ENCODE results near the gene NLGN1.
"Not testable (repeated sequence)": the region's sequence is repeated elsewhere in the genome, so short reads cannot be mapped to it uniquely, and the experiment has no call there.

The NLGN1 gene

GRCh38 chr3:174202116-174202515, 804.6 kb downstream of the NLGN1 start:
- H3K4me3 ChIP-seq (ENCODE audit: low read depth, low read length), result no peak overlapping the region

DNA sequence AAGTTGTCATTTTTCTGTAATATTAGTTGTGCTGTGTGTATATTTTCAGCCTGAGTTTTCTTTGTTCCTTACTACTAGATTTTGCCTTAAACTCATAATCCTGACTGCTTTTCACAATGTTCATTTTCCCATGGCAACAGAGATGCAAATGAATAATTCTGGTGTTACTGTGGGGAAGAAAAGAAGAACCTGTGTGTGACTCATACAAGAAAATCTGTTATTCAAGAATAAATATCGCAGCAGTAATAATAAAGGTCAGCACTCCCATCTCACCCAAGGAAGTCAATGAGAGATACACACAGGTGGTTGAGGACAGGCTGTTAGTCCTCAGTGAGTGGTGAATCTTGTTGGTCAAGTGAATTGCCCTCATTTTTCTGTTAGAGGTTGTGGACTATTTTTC, 805.0 kb downstream of the NLGN1 start:
- no peak overlapping the region for H3K4me3 ChIP-seq (ENCODE audit: low read depth, low read length)

- H3K4me3 ChIP-seq (ENCODE audit: low read depth, low read length), result no peak overlapping the region
Measured at GRCh38 chr3:174204765-174205164, 807.2 kb downstream of the NLGN1 start.

- H3K4me3 ChIP-seq (ENCODE audit: low read depth, low read length), result no peak overlapping the region
Measured at GRCh38 chr3:174206607-174207192, 809.2 kb downstream of the NLGN1 start.

DNA sequence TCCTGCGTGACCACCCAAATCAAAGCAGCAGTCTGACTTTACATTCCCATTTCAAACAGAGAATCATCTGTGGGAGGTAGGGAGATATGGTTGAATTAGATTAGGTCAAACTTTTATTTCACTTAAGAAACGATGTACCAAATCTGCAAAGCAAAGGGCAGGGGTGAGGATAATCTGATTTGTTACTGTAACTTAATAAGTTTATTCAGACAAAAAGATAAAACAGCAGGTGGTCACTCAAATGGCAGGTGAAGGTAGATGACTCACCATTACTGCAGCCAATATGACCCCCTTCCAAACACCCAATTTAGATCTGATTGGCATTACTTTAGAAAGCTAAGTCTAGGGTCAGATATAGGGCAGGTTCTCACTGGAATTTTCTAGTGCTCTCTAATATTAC, 810.6 kb downstream of the NLGN1 start:
- H3K4me3 ChIP-seq (ENCODE audit: low read depth, low read length), result no peak overlapping the region

DNA sequence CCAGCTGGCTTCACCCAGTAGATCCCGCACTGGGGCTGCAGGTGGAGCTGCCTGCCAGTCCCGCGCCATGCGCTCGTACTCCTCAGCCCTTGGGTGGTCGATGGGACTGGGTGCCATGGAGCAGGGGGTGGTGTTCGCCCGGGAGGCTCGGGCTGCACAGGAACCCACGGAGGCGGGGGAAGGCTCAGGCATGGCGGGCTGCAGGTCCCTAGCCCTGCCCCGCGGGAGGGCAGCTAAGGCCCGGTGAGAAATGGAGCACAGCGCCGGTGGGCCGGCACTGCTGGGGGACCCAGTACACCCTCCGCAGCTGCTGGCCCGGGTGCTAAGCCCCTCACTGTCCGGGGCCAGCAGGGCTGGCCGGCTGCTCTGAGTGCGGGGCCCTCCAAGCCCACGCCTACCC, 814.4 kb downstream of the NLGN1 start:
- not testable (repeated sequence) for H3K4me3 ChIP-seq (ENCODE audit: low read depth, low read length)

DNA sequence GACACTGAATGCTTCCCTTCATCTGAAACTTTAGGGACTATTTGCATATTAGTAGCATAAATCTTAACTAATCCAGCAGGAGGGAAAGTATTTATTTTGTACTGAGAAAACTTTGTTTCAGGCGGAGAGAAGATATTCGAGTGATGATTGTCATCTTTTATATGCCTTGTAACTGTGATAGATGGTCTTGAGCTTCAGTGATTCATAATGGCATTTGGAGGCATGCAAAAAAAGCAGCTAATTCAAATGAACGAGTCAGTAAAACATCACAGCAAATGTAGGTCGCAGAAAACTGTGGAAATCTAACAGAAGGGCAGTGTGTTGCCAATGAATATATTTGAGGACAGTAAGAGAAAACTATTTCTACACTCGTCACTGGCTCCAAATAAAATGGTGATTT, 817.9 kb downstream of the NLGN1 start:
- H3K4me3 ChIP-seq (ENCODE audit: low read depth, low read length), result no peak overlapping the region

DNA sequence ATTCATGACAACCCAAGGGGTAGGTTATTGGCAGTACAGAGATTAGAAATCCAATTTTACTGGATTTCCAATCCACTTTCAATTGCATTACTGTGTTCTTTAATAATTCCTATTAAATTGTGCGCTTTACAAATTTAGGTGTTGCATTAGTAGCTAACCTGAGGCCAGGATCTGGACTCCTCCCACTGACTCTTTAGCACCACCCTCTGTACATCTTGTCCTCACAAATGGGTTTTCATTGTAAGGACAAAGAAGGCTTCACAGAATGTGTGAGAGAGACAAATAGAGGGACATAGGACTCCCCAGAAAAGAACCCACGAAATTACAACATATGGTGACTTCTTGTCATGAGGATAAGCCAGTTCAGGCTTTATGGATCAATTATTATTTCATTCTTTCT, 818.5 kb downstream of the NLGN1 start:
- no peak overlapping the region for H3K4me3 ChIP-seq (ENCODE audit: low read depth, low read length)

GRCh38 chr3:174216946-174217718, 819.6 kb downstream of the NLGN1 start:
- no peak overlapping the region for H3K4me3 ChIP-seq (ENCODE audit: low read depth, low read length)

DNA sequence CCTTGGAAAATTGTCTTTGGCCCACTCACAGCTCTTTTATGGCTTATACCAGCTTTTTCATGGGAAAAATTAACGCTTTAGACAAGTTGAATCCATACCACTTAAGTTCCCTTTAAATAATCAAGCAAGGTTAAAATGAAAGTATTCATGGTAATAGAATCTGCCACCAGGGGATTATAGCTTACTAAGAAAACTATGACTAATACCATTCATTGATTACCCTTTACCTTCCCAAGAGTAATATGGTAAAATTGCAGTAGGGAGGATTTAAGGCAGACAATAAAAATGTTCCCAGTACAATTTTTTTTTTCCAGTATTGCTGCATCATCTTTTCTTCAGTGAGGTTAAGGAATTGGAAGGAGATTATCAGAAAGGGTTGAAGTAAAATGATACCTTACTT, 820.5 kb downstream of the NLGN1 start:
- no peak overlapping the region for H3K4me3 ChIP-seq (ENCODE audit: low read depth, low read length)

DNA sequence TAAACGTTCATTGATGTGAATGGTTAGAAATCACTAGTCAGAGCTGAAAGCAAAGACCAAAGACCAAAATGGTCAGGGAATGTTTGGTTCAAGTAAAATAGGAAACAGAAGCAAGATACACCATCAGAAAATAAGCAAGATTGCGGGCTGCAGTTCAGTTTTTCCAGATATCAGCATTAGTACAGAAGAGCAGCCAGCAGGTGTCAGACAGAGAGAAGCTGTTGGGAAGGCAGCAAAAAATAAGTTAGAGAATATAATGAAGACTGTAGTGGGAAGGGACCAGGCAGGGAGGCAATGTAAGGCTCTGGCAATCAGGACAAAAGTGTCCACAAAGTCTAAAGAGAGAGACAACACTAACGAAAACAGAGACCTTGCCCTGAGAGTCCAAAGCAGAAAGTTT, 822.2 kb downstream of the NLGN1 start:
- no peak overlapping the region for H3K4me3 ChIP-seq (ENCODE audit: low read depth, low read length)

DNA sequence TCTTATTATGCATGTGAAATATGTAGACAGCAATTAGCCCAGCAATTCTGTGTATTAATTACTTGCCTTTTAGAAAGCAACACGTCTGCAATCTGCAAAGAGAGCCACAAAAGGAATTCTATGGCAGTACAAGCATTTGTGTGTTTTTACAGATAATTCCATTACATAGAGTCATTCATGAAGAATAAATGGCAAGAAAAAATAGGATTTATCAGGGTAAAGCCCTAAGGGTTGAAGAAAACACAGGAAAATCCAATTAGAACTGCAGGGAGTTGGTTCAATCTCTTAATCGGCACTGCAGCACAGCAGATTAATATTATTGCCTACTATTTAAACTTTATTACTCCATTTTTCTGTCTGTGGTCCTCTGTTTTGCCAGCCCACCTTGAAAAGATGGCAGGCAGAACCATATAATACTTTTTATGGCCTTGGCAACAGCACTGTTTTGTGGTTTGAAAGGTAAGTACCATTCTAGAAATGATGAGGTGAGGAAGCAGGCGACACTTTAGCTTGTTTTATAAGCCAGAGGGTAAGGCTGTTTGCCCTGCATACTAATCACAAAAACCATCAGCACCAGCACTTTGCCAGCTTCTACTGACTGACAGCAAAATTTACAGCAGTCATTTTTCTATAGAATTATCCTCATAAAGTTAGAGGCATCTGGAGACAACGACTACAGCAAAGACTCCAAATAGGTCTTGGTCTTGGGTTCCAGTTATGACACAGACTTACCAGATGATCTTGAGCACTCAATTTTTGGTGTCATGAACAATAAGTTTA, 823.4 kb downstream of the NLGN1 start:
- no peak overlapping the region for H3K4me3 ChIP-seq (ENCODE audit: low read depth, low read length)

- no peak overlapping the region for H3K4me3 ChIP-seq (ENCODE audit: low read depth, low read length)
Measured at GRCh38 chr3:174223042-174223441, 825.5 kb downstream of the NLGN1 start.

DNA sequence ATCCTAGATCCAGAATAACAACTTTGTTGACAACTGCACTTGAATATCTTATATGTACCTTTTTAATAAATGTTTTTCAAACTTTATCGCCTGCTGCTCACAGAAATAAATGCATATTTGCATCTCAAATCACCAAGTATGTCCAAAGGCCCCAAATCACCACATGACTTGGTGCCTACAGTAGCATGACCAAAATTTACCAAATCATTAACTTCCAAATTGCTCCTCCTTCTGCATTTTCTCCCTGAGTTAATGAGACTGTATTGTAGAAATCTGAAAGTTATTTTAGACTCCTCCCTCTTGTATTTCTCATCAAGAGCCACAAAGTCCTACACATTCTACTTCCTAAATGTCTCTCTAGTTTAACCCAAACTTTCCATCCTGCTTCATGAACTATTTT, 826.1 kb downstream of the NLGN1 start:
- H3K4me3 ChIP-seq (ENCODE audit: low read depth, low read length), result no peak overlapping the region

GRCh38 chr3:174229916-174230315, 832.4 kb downstream of the NLGN1 start:
- no peak overlapping the region for H3K4me3 ChIP-seq (ENCODE audit: low read depth, low read length)

- not testable (repeated sequence) for H3K4me3 ChIP-seq (ENCODE audit: low read depth, low read length)
Measured at GRCh38 chr3:174232028-174232657, 834.6 kb downstream of the NLGN1 start.

GRCh38 chr3:174232658-174233429, 835.3 kb downstream of the NLGN1 start:
- H3K4me3 ChIP-seq (ENCODE audit: low read depth, low read length), result no peak overlapping the region

DNA sequence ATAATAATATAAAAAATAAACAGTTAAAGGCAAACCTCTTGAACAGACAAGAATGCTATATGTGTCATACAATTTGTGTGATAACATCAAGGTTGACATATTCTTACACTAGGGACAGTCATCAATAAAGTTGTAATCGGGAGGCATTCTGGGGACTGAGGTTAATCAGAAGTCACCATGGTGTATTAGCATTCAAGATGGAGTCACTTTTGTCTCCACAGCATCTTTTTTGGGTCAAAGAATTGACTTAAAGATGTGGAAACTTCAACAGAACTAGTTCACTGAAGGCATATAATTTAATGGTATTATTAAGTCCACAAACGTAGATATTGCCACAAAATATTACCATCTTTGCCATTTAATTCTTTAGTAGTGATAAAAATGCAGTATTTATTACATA, 836.0 kb downstream of the NLGN1 start:
- no peak overlapping the region for H3K4me3 ChIP-seq (ENCODE audit: low read depth, low read length)

DNA sequence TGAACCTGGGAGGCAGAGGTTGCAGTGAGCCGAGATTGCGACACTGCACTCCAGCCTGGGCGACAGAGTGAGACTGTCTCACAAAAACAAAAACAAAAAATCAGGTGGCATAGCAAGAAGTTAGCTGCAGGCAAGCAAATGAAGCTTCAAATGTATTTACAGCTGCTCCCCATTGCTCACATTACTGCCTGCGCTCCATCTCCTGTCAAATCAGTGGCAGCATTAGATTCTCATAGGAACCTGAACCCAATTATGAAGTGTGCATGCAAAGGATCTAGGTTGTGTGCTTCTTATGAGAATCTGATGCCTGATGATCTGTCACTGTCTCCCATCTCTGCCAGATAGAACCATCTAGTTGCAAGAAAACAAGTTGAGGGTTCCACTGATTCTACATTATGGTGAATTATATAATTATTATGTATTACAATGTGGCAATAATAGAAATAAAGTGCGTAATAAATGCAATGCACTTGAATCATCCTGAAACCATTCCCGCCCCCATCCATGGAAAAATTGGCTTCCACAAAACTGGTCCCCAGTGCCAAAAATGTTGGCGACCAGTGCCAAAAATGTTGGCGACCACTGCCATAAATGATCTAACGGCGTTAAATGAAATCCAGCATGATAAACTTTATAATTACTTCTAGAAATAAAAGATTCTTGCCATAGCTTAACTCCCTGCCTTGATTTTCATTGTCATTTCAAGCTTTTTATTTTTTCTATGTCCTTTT, 844.9 kb downstream of the NLGN1 start:
- no peak overlapping the region for H3K4me3 ChIP-seq (ENCODE audit: low read depth, low read length)

- H3K4me3 ChIP-seq (ENCODE audit: low read depth, low read length), result no peak overlapping the region
Measured at GRCh38 chr3:174243171-174243570, 845.6 kb downstream of the NLGN1 start.

All from iPS-11a (cell line).